Caco-2 (cell line): ENCODE results near the gene COL8A1. TPM values are rescaled to one million over a fixed set of nuclear protein-coding genes. Genes with fewer than 3 reads are reported as not detected.

Experiments used
- BruUV-seq: library from RNA; stranded (reverse); fragments of 400-500 nt; replicated peaks from 2 replicates; lab custom pipeline; 2021; lab: Mats Ljungman, UMichigan
- CTCF ChIA-PET: fragments of 300-600 bp; sonication (Branson Sonifier 250); formaldehyde crosslinking; loops from one replicate; lab custom pipeline; 2022; ENCODE audit warnings: antibody characterized with exemption; lab: Charles Lee
- POLR2A ChIA-PET: fragments of 300-600 bp; sonication (Branson Sonifier 250); formaldehyde crosslinking; loops from one replicate; lab custom pipeline; 2022; ENCODE audit warnings: antibody characterized with exemption; lab: Charles Lee
- DNase-seq, 2 experiments: peaks; one replicate each; pipeline versions ENCODE4 v3.0.0 to v3.0.0-alpha.2; 2020 to 2022
- H3K27me3 ChIP-seq: replicated peaks from 2 replicates; pipeline ENCODE4 v1.6.0; 2011; ENCODE audit warnings: low read length; ENCODE audit not compliant: control insufficient read depth, insufficient read depth
- H3K36me3 ChIP-seq: 2 replicates; pipeline ENCODE4 v1.5.1; 2011; ENCODE audit warnings: low read length; ENCODE audit not compliant: control insufficient read depth, insufficient read depth
- H3K4me1 ChIP-seq: fragments of 250-450 bp; sonication (Bioruptor Pico); 2 replicates; pipeline ENCODE4 v1.5.1; 2020; ENCODE audit warnings: mild to moderate bottlenecking
- H3K4me3 ChIP-seq: 2 replicates; pipeline ENCODE4 v1.5.1; 2011; ENCODE audit warnings: low read depth, mild to moderate bottlenecking, control low read depth, low read length
- H3K9me3 ChIP-seq: fragments of 250-450 bp; sonication (Bioruptor Pico); 2 replicates; pipeline ENCODE4 v1.5.1; 2020; ENCODE audit warnings: mild to moderate bottlenecking, moderate library complexity
- H3K27ac Mint-ChIP-seq: one replicate; pipeline ENCODE4 v1.8.0; 2022; ENCODE audit warnings: mixed read lengths; ENCODE audit not compliant: unreplicated experiment
- H3K27me3 Mint-ChIP-seq: one replicate; pipeline ENCODE4 v1.8.0; 2022; ENCODE audit warnings: mixed read lengths; ENCODE audit not compliant: insufficient read depth, unreplicated experiment
- H3K36me3 Mint-ChIP-seq: one replicate; pipeline ENCODE4 v1.8.0; 2022; ENCODE audit warnings: mild to moderate bottlenecking, mixed read lengths; ENCODE audit not compliant: insufficient read depth, unreplicated experiment
- H3K4me1 Mint-ChIP-seq: one replicate; pipeline ENCODE4 v1.8.0; 2022; ENCODE audit warnings: low read depth, mixed read lengths; ENCODE audit not compliant: unreplicated experiment
- H3K4me3 Mint-ChIP-seq: one replicate; pipeline ENCODE4 v1.8.0; 2022; ENCODE audit warnings: mild to moderate bottlenecking, moderate library complexity, mixed read lengths; ENCODE audit not compliant: unreplicated experiment
- H3K9me3 Mint-ChIP-seq: one replicate; pipeline ENCODE4 v1.8.0; 2022; ENCODE audit warnings: mixed read lengths; ENCODE audit not compliant: unreplicated experiment
- CTCF ChIP-seq, 2 experiments: fragments of 200-600 bp in 1 of 2; IDR thresholded peaks; 1 replicate in 1 of 2; 2 replicates in 1 of 2; pipeline versions ENCODE4 v1.5.1 to v1.8.0; 2011 to 2022; ENCODE audit warnings: antibody characterized with exemption in 1 of 2, control low read depth in 1 of 2, inconsistent platforms in 1 of 2, low read depth in 1 of 2, low read length in 1 of 2, mild to moderate bottlenecking in 1 of 2, moderate library complexity in 1 of 2; ENCODE audit not compliant: insufficient read depth in 1 of 2, severe bottlenecking in 1 of 2, unreplicated experiment in 1 of 2
- intact Hi-C: fragments of 100-400 bp; cut with micrococcal nuclease; formaldehyde crosslinking; loops from one replicate; pipeline ENCODE4 v1.10.0; 2022; ENCODE audit not compliant: unreplicated experiment
- total RNA-seq: library from RNA; stranded (reverse); gene quantifications from 2 replicates; pipeline ENCODE4 v1.2.3, GENCODE V29; 2022

COL8A1 gene
- total RNA-seq, 1 experiment from 2014 or later = not detected

GRCh38 chr3:99678896-99679295 is 40.5 kb downstream of the COL8A1 start:
- Mint-ChIP-seq H3K4me1 (no peaks in the 10 kb centered on the region), H3K27me3 (no peaks in the 10 kb centered on the region), H3K9me3 (no peaks in the 10 kb centered on the region), H3K27ac (no peak overlapping the region), H3K36me3 (no peaks in the 10 kb centered on the region), H3K4me3 (no peak overlapping the region)
- POLR2A ChIA-PET = no interaction called here
- DNase-seq = no peak
- H3K9me3 ChIP-seq = no peaks in the 10 kb centered on the region
- H3K4me1 ChIP-seq = no peaks in the 10 kb centered on the region
- intact Hi-C loops = no loop called here
- H3K36me3 ChIP-seq = no peaks in the 10 kb centered on the region
- H3K4me3 ChIP-seq = no peak overlapping the region
- no peak for TF ChIP-seq CTCF (IDR thresholded peaks at IDR 0.05; ENCODE audit: insufficient read depth in 1 of 2, low read depth in 1 of 2, low read length in 1 of 2, severe bottlenecking in 1 of 2, unreplicated experiment in 1 of 2)
- no peaks in the 10 kb centered on the region for H3K27me3 ChIP-seq
- CTCF ChIA-PET = no interaction called here
- BruUV-seq = no TSS peak

- no peaks in the 10 kb centered on the region for H3K27me3 ChIP-seq
- no peak for TF ChIP-seq CTCF (IDR thresholded peaks at IDR 0.05; ENCODE audit: insufficient read depth in 1 of 2, low read depth in 1 of 2, low read length in 1 of 2, severe bottlenecking in 1 of 2, unreplicated experiment in 1 of 2)
- DNase-seq = no peak
- no peaks in the 10 kb centered on the region for H3K9me3 ChIP-seq
- Mint-ChIP-seq H3K27ac (no peak overlapping the region), H3K27me3 (no peaks in the 10 kb centered on the region), H3K4me1 (no peaks in the 10 kb centered on the region), H3K36me3 (no peaks in the 10 kb centered on the region), H3K9me3 (no peaks in the 10 kb centered on the region), H3K4me3 (no peak overlapping the region)
- H3K4me3 ChIP-seq = no peak overlapping the region
- H3K36me3 ChIP-seq = no peaks in the 10 kb centered on the region
- intact Hi-C loops = no loop called here
- ChIA-PET CTCF (no interaction called here), POLR2A (no interaction called here)
- no TSS peak for BruUV-seq
- H3K4me1 ChIP-seq = no peaks in the 10 kb centered on the region
These were observed 43.1 kb downstream of the COL8A1 start for GRCh38 chr3:99681512-99681911.

GRCh38 chr3:99681976-99682375 is 43.6 kb downstream of the COL8A1 start:
- intact Hi-C loops = no loop called here
- TF ChIP-seq CTCF (IDR thresholded peaks at IDR 0.05; ENCODE audit: insufficient read depth in 1 of 2, low read depth in 1 of 2, low read length in 1 of 2, severe bottlenecking in 1 of 2, unreplicated experiment in 1 of 2) = no peak
- H3K4me3 Mint-ChIP-seq = no peak overlapping the region
- Histone ChIP-seq H3K9me3 (no peaks in the 10 kb centered on the region), H3K4me3 (no peak overlapping the region), H3K27me3 (no peaks in the 10 kb centered on the region), H3K4me1 (no peaks in the 10 kb centered on the region), H3K36me3 (no peaks in the 10 kb centered on the region)
- no TSS peak for BruUV-seq
- DNase-seq = no peak
- H3K4me1 Mint-ChIP-seq = no peaks in the 10 kb centered on the region
- CTCF ChIA-PET = no interaction called here
- H3K27me3 Mint-ChIP-seq = no peaks in the 10 kb centered on the region
- no peaks in the 10 kb centered on the region for H3K9me3 Mint-ChIP-seq
- no peak overlapping the region for H3K27ac Mint-ChIP-seq
- no peaks in the 10 kb centered on the region for H3K36me3 Mint-ChIP-seq
- POLR2A ChIA-PET = no interaction called here
